Stimulated activated CD4-positive, alpha-beta T cell treated with anti-CD3 and anti-CD28 coated beads, Interleukin-4, amount 100 ng/mL, for 24 hours (primary cell): ENCODE results near the gene MAOB.
"Not testable (repeated sequence)": the region's sequence is repeated elsewhere in the genome, so short reads cannot be mapped to it uniquely, and the experiment has no call there.

ENCODE experiments used
- DNase-seq: peaks from one replicate; pipeline ENCODE4 v3.0.0-alpha.2; 2020

MAOB gene

GRCh38 chrX:43882294-43882681 is at the start of gene MAOB:
Gene MAOB (minus strand): TSS chrX:43882450. CDS start chrX:43882299, 151 bp downstream.
- peak; percentile 3 for DNase-seq

GRCh38 chrX:43922032-43922431 is 39.8 kb upstream of the MAOB start:
- not testable (repeated sequence) for DNase-seq

GRCh38 chrX:43910772-43911171 is 28.5 kb upstream of the MAOB start:
- DNase-seq, result not testable (repeated sequence)

GRCh38 chrX:43910012-43910411 is 27.8 kb upstream of the MAOB start:
- no peak for DNase-seq

GRCh38 chrX:43909141-43909540 is 26.9 kb upstream of the MAOB start:
- DNase-seq, result no peak

GRCh38 chrX:43899878-43900815 is 17.9 kb upstream of the MAOB start:
- DNase-seq, result no peak

GRCh38 chrX:43898406-43899035 is 16.3 kb upstream of the MAOB start:
- DNase-seq, result no peak

- DNase-seq, result no peak
Measured at GRCh38 chrX:43897290-43897689, 15.0 kb upstream of the MAOB start.

- no peak for DNase-seq
Measured at GRCh38 chrX:43892336-43892870, 10.2 kb upstream of the MAOB start.

GRCh38 chrX:43885617-43886016 is 3.4 kb upstream of the MAOB start:
- no peak for DNase-seq

- no peak for DNase-seq
Measured at GRCh38 chrX:43881410-43882293, 598 bp downstream of the MAOB start.

GRCh38 chrX:43880425-43880824 is 1.8 kb downstream of the MAOB start:
- no peak for DNase-seq

- no peak for DNase-seq
Measured at GRCh38 chrX:43878906-43879526, 3.2 kb downstream of the MAOB start.

- no peak for DNase-seq
Measured at GRCh38 chrX:43876680-43877079, 5.6 kb downstream of the MAOB start.

GRCh38 chrX:43870758-43871419 is 11.4 kb downstream of the MAOB start:
- no peak for DNase-seq

- no peak for DNase-seq
Measured at GRCh38 chrX:43870011-43870410, 12.2 kb downstream of the MAOB start.

GRCh38 chrX:43868791-43869190 is 13.5 kb downstream of the MAOB start:
- no peak for DNase-seq

- DNase-seq, result no peak
Measured at GRCh38 chrX:43866423-43866822, 15.8 kb downstream of the MAOB start.

- no peak for DNase-seq
Measured at GRCh38 chrX:43865791-43866190, 16.5 kb downstream of the MAOB start.

- DNase-seq, result no peak
Measured at GRCh38 chrX:43862434-43862833, 19.8 kb downstream of the MAOB start.

- no peak for DNase-seq
Measured at GRCh38 chrX:43861750-43862149, 20.5 kb downstream of the MAOB start.
